ENCODE measurements around the gene GPRC5A. TPM values are rescaled to one million over a fixed set of nuclear protein-coding genes. Genes with fewer than 3 reads are reported as not detected.

GPRC5A gene
- total and polyA plus RNA-seq, 9 donors: 6.5 to 71.5 (median 37.9) TPM

GRCh38 chr12:12898911-12899511, 7.6 kb downstream of the GPRC5A start:
- Histone ChIP-seq H3K36me3 (no peaks in the 10 kb centered on the region), H3K27me3 (no peaks in the 10 kb centered on the region), H3K4me3 (no peak overlapping the region), H3K9me3 (no peaks in the 10 kb centered on the region), H3K4me1 (ENCODE audit: insufficient read depth) (peaks cover 21% of the 10 kb centered on the region), H3K27ac (peak overlapping the region; percentile 81)
- WGBS, 3 donors: 93 to 97% (median 96%) methylated on average over 8 of the region's 8 CpGs
- TF ChIP-seq POLR2A (IDR thresholded peaks at IDR 0.05): no peak
- TF ChIP-seq EP300 (IDR thresholded peaks at IDR 0.05): no peak
- no peak for DNase-seq
- intact Hi-C loops (cut with DNase I): loop anchor here in 2 of 4 donors (10.0 kb wide), 1 partner anchor 174 kb away; no protein-coding TSS in a partner anchor

- Histone ChIP-seq H3K27me3 (no peaks in the 10 kb centered on the region), H3K4me1 (ENCODE audit: insufficient read depth) (peaks cover 21% of the 10 kb centered on the region), H3K9me3 (no peaks in the 10 kb centered on the region), H3K27ac (peak overlapping the region; percentile 81), H3K4me3 (no peak overlapping the region), H3K36me3 (no peaks in the 10 kb centered on the region)
- intact Hi-C loops (cut with DNase I): loop anchor here in 2 of 4 donors (10.0 kb wide), 1 partner anchor 175 kb away; no protein-coding TSS in a partner anchor
- WGBS, 3 donors: 61 to 70% (median 69%) methylated on average over 10 of the region's 10 CpGs
- TF ChIP-seq CTCF (IDR thresholded peaks at IDR 0.05): no peak
- TF ChIP-seq EP300 (IDR thresholded peaks at IDR 0.05): no peak
- no peak for TF ChIP-seq POLR2A (IDR thresholded peaks at IDR 0.05)
- peak in 4 of 5 donors; percentile 44 to 78 (median 62) for DNase-seq
These were observed 8.4 kb downstream of the GPRC5A start for GRCh38 chr12:12899530-12900380.

GRCh38 chr12:12900786-12901157, 9.4 kb downstream of the GPRC5A start:
- H3K36me3 ChIP-seq: no peaks in the 10 kb centered on the region
- H3K9me3 ChIP-seq: no peaks in the 10 kb centered on the region
- no peak for DNase-seq
- peaks cover 21% of the 10 kb centered on the region for H3K4me1 ChIP-seq (ENCODE audit: insufficient read depth)
- 46 to 59% (median 58%) methylated on average over 2 of the region's 2 CpGs for WGBS, 3 donors
- no peak overlapping the region for H3K4me3 ChIP-seq
- no peak for TF ChIP-seq CTCF (IDR thresholded peaks at IDR 0.05)
- TF ChIP-seq POLR2A (IDR thresholded peaks at IDR 0.05): no peak
- TF ChIP-seq EP300 (IDR thresholded peaks at IDR 0.05): no peak
- intact Hi-C loops (cut with DNase I): no loop called here
- H3K27ac ChIP-seq: peak overlapping the region; percentile 81
- no peaks in the 10 kb centered on the region for H3K27me3 ChIP-seq

GRCh38 chr12:12901158-12901791, 9.9 kb downstream of the GPRC5A start:
- H3K4me1 ChIP-seq (ENCODE audit: insufficient read depth): peaks cover 21% of the 10 kb centered on the region
- no peaks in the 10 kb centered on the region for H3K27me3 ChIP-seq
- peak overlapping the region; percentile 54 to 81 for H3K27ac ChIP-seq
- peak in 4 of 5 donors; percentile 56 to 84 (median 66) for DNase-seq
- H3K4me3 ChIP-seq: no peak overlapping the region
- intact Hi-C loops (cut with DNase I): no loop called here
- 48 to 66% (median 61%) methylated on average over 10 of the region's 10 CpGs for WGBS, 3 donors
- H3K36me3 ChIP-seq: no peaks in the 10 kb centered on the region
- no peaks in the 10 kb centered on the region for H3K9me3 ChIP-seq
- peak; percentile 63 for TF ChIP-seq POLR2A (IDR thresholded peaks at IDR 0.05)
- TF ChIP-seq CTCF (IDR thresholded peaks at IDR 0.05): no peak
- TF ChIP-seq EP300 (IDR thresholded peaks at IDR 0.05): peak; percentile 7
